CD4-positive, alpha-beta T cell treated with Interferon alpha-2 for 1 hour (primary cell): ENCODE measurements around the gene ADAMTS17.
"Not testable (repeated sequence)": the region's sequence is repeated elsewhere in the genome, so short reads cannot be mapped to it uniquely, and the experiment has no call there.

Experiments
- DNase-seq, 2 donors: peaks; one replicate each; pipeline ENCODE4 v3.0.0-alpha.2; 2020 to 2022

Gene ADAMTS17

DNA sequence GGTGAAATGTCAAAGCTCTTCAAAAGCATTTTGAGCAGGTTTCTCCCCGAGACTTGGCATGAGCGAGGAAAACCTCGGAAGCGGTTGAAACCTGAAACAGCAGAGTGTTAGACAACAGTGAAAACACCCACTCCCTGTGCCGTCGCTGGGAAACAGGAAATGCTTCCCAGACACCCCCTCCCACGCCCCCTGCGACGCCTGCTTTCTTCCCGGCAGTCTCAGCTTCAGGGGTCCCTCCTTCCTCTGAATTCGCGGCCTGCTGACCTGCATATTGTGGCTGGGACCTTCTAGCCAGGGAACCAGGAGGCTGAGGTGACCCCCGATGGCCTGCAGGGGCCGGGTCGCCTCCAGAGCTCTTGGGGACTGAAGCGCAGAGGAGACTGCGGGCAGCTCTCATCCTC, 357.9 kb downstream of the ADAMTS17 start:
- no peak for DNase-seq

DNA sequence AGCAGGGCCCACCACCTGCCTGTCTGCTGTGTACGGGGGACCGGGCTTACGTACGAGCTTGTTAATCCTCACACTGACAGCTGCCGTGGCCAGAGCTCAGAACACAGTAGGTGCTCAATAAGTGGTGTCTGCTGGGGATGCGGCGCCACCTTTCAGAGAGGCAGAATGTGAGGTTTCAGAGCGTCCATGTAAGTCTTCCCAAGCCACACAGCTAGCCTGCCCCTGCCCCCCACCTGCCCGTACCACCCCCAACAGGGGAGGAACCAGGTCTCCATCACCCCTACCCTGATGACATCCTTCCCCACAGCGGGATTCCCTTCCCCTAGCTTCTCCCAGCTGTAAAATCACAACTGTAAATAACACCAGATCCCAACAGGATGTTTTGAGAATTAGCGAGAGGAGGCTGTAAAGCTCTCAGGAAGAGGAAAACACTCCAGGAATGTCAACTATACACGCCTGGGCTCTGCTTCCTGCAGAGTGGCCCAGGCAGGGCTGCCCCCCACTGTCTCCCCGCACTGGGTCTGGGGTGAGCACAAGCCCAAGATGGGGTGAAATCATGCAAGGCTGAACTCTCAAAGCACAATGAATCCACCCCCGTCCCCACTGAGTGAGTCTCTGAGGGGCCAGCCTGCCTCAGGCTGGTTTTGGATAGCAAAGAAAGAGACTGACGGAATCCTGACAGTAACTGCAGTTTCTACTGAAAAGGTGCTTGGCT, 358.4 kb downstream of the ADAMTS17 start:
- no peak for DNase-seq

DNA sequence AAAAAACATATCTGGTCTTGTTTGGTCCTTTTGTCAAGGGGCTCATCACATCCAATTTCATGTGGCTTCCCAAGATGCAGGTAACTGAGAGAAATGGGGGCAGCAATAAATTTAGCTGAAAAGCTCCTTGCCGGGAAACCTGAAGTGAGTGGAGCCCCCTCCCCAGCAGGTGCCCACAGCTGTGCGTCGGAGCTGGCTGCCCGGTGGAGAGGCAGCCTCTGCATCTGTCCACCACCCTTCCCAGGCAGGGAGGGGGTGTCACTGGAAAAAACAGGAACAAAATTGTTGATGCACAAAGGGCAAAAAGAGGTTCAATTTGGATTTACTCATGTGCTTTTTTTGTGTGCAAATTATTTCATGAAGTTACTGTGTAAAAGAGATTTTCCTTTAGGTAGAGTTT, 359.1 kb downstream of the ADAMTS17 start:
- DNase-seq: no peak

DNA sequence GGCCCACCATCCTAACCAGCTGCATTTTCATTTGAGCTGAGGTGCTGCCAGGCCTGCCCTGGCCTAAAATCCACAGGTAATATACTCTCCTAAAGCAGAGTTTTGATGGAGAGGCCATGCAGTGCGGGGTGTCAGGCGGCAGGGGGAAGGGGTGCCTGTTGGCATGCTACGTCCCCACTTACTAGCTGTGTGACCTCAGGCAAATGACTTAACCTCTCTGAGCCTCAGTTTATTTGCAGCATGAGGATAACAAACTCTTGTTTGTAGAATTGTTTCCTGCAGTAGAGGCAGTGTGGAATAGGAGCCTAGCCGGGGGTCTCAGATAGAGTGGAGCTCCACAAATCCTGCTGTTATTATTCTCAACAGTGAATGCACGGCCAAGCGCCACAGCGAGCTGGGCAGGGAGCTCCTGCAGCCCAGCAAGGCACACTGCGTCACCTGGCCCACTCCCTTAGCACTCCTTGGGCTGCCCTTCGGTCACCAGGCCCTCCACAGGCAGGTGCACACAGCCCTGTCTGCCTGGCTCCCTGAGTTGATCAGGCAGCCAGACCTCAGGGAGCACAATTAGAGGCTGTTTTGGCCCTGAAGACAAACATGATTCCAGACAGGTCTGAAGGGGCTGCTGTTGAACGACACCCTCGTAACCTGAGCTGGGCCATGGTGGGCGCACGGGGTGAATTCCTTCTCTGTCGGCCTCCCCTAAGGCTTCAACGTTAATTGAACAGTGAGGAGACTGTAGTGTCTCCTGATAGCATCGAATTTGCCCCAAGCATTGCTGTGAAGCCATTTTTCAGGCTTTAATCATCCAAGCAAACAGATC, 359.7 kb downstream of the ADAMTS17 start:
- no peak for DNase-seq

DNA sequence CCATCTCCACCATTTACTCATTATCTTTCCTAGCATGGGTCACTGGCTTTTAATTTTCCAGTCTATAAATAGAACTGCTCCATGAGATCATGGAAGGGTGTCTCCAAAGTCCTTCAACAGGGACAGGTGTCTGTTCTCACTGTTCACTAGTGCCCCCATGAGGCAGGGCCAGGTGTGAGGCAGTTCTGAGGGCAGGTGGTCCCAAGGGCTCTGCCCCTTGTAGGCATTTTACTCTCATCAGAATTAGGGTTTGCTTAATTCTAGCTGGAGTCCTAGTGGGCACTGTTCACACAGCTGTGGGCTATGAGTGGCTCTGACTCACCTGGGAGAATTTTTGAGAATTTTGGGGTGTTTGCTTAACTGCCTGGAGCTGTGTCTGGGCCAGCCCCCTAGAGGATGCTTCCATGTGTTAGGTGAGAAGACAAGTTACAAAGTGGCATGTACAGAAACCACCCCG, 360.6 kb downstream of the ADAMTS17 start:
- no peak for DNase-seq

DNA sequence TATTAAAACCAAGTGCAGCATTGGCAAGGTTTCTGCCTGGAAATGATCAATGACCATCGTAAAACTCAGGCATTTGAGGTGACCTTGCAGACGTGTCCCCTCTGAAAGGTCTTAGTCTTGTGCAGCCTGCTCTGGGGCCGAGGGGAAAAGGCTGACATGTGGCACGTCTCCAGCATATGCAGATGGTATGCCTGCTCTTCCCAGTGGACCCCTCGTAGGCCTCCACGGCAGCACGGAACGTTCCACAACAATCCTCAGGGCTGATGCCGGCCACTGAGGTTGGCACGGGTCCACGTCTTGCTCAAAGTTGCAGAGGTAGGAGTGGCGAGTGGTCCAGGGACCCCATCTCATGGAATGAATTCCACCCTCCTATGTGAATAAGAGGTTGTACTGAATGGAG, 361.0 kb downstream of the ADAMTS17 start:
- DNase-seq: no peak

DNA sequence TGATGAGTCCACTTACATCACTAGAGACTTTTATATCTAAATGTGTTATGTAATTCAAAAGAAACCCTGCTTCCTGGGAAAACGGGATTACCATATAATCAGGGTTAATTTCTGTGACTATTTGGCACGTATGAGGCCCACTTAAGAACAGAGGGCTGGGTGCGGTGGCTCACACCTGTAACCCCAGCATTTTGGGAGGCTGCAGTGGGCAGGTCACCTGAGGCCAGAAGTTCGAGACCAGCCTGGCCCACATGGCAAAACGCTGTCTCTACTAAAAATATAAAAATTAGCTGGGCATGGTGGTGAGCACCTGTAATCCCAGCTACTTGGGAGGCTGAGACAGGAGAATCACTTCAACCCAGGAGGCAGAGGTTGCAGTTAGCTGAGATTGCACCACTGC, 361.9 kb downstream of the ADAMTS17 start:
- not testable (repeated sequence) for DNase-seq

DNA sequence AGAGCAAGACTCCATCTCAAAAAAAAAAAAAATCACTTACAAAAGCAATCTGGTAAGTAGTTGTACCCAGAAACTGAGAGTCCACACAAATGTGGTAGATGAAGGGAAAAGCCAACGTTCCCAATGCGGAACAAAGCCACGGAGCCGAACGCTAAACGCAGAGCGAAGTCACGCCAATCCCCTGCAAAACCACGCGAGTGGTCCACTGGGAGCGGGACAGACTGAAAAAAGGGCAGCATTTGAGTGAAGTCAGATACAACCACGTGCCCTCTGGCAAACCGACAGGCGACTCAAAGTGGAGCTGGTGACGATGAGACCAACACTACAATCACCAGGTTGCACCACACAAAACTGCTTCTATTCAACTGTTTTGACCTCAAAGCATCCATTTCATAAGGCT, 362.4 kb downstream of the ADAMTS17 start:
- DNase-seq: no peak

DNA sequence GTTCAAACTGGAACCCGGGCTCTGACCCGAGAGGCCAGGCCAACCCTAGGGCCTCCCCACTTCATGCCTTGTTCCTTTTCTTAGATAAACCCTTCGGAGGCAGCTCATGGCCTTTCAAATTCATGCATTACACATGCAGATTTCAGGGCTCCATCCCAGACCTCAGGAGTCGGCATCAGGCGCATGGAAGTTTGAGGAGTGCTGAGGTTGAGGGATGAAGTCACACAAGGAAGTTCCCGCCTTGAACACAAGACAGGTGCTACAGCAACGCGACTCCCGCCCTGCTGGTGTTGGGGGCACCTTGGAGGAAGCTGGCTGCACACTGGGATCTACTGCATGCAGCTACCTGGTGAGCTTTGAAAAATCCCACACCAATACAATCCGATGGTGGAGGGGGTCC, 363.3 kb downstream of the ADAMTS17 start:
- DNase-seq: no peak

DNA sequence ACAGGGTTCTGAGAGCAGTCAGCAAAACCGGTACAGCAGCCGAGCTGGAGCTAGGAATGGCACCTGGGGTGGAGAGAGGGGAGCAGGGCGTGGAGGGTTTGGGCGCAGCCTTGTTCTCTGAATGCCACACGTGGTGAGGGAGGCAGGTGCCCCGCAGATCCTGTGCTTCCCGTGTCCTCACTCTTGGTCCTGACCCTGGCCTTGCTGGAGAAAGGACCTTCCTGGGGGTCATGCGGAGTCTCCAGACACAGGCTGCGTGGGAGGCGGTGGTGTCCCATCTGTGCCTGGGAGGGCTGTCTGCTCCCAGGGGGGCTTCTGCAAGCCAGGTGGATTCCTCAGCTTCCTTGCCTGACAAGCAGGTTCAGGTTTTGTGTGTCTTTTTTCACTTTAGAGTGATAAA, 363.8 kb downstream of the ADAMTS17 start:
- DNase-seq: no peak

DNA sequence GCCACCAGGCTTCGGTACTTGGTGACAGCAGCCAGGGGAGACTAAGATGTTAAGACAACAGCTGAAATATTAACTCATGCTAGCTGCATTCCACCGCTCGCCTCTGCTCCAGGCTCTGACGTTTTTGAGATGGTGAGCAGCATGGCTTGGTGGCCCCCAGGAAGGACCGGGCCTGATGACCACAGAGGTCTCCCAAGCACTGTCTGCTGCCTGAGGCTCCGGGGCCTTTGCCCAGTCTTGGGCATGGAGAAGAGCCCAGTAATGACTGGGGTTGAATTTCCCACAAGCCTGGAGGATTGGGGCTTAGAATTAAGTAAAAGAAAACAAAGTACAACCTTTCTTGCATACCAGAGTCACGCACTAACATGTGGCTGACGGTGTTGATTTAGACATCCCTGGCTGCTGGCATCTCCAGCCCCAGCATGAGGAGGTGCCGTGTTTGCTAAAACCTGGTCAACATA, 364.9 kb downstream of the ADAMTS17 start:
- no peak for DNase-seq

DNA sequence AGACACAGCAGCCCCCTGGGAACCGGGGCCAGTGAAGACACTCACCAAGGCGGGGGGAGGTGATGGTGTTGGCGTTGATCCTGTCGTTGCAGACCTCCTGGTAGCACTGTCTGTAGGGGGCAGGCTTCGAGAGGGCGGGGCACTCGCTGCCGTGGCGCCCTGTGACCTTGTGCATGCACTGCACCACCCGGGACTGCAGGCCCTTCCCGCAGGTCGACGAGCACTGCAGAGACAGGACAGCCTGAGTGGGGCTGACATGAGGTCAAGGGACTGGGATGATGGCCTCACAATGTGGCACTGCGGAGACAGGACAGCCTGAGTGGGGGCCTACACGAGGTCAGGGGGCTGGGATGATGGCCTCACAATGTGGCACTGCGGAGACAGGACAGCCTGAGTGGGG, 365.8 kb downstream of the ADAMTS17 start:
- no peak for DNase-seq

DNA sequence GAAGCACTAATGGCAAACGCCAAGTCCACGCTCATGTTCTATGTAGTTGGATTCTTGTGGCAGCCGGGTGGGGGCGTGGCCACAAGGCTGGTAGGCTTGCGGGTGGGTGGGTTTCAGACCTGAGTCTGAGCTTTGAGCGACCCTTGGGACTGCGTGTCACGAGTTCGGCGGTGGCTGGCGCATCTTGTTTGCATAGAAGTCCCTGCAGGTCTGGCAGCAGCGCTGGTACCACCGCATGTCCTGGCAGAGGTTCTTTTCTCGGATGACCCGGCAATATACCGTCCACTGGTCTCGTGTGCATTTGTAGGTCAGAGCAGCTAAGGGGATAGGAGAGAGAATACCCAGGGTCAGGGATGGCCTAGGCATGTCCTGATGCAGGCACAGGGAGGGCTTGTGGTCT, 367.5 kb downstream of the ADAMTS17 start:
- DNase-seq: no peak

DNA sequence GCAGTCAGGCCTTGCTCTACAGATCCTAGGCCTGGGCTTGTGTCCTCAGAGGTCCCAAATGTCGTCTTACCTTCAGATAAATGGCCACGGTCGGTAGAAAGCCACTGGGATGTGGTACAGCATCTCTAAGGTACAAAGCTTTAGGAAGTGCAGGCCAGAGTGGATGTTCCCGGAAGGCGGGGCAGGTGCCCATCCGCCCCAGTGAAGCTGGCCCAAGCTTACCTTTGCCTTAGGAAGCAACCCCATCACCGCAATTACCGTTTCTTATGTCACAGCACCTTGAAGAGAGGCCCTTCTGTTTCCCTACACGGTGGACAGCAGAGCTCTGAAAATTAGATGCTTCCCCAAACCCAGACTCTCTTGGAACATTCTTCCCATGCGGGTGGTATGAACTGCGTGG, 368.4 kb downstream of the ADAMTS17 start:
- DNase-seq: no peak

DNA sequence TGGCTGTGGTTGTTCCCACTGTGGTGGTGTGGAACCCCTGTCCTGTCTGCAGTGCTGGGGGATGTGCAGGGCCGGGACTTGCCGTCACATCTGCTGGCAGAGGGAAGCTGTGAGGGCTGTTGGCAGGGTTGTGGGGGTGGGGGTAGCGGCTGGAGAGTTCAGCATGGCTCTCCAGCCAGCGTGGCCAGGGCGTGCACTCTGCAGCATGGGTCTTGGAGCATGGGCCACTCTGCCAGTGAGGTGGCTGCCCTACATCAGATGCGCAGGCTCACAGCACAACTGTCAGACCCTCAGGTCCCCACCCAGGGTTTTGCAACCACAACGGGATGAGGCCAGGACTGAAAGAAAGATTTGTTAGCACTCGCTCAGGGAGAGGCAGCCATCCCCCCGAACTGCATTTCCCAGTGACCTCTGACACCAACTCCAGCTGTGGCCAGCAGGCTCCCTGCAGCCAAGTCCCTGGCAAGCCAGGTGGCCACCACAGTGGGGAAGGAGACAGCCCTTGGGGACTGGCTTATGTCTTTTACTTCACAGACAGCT, 370.8 kb downstream of the ADAMTS17 start:
- DNase-seq: no peak

DNA sequence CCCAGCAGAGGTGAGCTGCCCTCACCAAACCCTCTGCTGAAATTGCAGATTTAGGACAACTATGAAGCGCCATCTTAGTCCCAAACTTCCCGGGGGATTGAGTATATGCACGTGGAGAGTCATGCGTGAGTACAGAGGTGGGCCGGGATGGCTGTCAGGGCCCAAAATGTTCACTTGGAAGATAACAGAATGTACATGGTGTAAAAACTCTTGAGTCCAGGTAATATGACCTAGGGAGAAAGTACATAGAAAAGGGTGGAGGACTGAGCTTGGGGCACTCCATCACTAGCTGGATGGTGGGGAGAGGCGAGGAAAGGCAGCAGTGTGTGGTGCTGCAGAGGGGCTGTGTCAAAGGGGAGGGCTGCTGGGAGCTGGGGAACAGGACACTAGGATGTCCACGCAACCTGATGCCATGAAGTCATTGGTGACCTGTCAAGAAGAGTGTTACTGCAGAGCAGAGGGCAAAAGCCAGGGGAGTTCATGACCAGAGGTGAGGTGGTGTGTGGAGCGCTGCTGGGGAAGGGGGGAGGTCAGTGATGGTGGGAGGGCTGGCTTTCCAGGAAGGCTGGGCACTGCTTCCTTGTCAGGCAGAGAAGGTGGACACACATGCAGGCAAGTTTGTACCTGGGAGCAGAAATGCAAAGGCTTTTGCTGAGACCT, 372.4 kb downstream of the ADAMTS17 start:
- DNase-seq: no peak

DNA sequence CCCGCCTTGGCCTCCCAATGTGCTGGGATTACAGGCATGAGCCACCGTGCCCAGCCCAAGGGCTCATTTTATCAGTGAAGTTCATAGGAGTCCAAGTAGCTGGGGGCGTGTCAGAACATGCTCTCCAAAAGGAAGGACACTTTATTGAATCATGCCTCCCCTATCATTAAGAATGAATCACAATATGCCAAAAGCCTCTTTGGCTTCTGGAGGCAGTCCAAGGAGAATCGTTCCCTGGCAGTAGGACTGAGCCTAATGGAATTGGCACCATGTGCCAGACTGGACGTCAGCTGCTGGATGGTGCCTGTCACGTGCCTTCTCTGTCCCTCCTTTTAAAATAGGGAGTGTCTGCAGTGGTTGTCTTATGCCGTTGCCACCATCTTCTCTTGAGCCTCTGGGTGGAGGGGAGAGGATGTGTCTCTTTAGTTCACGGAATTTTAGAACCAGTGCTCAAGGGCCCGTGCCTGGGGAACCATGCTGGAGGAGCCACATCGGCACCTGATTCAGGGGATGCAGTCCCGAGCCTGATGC, 373.9 kb downstream of the ADAMTS17 start:
- no peak for DNase-seq

DNA sequence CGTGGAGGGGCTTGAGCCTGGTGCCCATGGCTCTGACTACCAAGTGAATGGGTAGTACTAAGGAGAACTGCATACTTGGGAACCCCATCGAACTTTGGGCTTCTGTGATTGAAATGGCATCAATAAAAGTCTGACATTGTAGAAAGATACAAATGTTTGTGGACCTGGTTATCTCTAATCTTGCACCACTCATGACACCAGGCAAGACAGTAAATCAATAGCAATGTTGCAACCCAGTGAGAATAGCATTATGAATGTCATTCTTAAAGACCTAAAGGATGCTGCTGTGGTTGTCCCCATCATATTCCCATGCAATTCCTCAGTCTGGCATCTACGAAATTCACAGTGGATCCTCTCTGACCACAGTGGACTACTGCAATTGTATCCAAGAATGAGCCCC, 375.0 kb downstream of the ADAMTS17 start:
- no peak for DNase-seq

DNA sequence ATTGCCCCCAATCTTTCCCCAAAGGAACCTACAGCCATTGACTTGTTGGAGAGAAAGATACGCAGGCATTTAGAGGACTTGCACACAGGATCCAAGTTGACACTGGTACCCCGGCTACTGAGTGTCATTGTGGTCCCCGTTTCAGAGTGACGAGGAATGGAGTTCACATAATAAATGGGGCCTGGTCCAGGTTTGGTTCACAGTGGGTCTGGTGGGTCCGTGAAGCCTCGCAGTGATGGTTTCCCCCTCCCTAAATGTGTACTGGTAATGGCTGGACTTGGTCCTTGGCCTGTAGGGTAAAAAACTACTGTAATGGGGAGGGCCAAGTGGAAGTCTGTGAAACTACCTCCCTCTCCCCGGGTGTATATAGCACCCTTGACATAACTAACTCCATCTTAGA, 376.4 kb downstream of the ADAMTS17 start:
- DNase-seq: no peak

DNA sequence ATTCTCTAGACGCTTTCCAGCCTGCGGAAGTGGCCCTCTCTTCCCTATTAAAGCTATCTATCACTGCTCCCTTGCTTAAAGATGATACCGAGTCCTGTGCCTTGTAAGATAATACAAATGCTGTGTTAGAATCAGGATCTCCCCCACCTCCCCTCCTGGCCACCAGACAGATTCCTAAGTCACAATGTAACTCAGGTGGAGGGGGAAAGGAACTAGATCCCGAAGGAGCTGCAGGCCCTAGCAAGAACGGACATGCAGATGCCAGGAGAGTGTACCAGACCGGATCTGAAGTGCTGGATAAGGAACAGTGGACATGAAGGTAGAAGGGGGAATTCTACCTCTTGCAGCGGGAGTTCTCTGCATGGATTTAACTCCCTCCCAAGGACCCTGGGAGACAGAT, 377.8 kb downstream of the ADAMTS17 start:
- DNase-seq: no peak

DNA sequence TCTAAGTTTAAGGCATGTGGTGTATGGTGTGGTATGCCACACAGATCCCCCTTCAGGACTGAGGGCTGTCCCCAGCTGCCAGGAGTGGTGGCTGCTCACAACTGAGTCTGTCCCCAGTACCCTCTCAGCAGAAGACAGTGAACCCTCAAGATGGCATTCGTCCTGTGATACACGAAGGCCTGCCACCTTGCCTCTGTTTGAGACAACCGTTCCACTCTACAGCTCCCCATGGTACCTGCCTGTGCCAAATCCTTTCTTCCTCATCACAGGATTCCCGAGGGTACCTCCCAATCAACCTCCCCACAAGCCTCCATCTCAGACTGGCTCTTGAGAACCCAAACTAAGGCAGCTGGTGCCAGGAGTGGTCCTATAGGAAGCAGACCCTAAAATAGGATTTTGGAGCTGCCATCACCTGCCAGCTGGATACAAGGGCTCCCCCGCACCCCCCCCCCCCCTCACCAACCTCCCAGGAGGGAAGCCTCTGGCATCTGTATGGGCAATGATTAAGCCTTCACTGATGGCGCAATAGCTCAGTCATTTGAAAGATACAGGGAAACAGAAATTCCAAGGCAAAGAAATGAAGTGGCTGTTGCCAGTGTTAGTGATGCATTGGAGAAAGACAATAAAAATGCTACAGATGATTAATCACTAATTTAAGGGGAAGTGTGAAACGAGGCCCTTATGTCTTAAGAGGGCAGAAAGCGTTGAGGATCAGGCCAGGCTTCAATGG, 378.5 kb downstream of the ADAMTS17 start:
- DNase-seq: no peak

DNA sequence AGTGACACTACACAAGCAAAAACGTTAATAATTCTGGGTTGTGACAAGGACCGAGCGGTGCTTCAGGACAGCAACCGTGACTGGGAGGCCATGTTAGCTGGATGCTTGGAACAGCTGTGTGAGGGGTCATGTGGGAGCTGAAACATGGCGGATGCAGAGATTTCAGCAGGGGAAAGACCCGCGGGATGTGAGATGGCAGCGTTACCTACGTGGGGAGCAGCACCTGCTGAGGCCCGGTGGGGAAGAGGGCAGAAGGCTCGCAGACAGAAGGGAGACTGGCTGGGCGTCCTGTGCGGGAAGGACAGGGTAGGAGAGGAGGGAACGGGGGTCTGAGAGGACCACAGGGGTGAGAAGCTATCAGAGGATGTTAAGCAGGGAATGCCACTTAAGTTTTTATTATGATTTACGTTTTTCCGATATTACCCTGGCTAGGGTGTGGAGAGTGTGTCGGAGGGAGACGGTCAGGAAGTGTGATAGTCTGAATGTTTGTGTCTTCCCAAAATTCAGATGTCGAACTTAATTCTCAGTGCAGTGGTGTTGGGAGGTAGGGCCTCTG, 379.7 kb downstream of the ADAMTS17 start:
- DNase-seq: no peak
